ENCODE data around the gene TJAP1.

DNA sequence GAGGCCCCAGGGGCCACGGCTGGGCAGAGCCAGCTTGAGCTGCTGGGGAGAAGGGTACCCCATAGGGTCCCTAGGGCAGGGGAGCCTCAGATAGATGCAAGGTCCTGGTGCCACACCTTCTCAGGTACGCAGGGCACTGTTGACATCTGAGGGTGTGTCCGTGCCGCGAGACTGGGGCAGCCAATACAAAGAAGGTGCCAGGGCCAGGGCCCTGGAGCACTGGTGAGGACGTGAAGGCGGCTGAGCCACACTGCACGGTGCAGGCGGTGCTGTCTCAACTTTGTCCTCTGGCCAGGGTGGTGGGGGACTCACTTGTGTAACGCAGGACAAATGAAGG, 33.4 kb downstream of the TJAP1 start:
- TF ChIP-seq GATA2 (IDR thresholded peaks at IDR 0.05; ENCODE audit: low read depth, low read length) (no peak), GATA3 (IDR thresholded peaks at IDR 0.05; ENCODE audit: low read depth, low read length) (no peak)
